OCI-LY3 (cell line): ENCODE results near the gene COPS6.

Experiments
- H2AFZ ChIP-seq: fragments of 200-600, 300-600 bp; shearing (Covaris generic); 2 replicates; pipeline ENCODE4 v1.6.0; 2014; ENCODE audit warnings: antibody characterized with exemption, low read depth, low read length
- H3K27ac ChIP-seq: fragments of 200-600, 300-600 bp; sonication (generic); 2 replicates; pipeline ENCODE4 v1.5.1; 2014; ENCODE audit warnings: mild to moderate bottlenecking, low read length, moderate library complexity, mixed read lengths
- H3K27me3 ChIP-seq: fragments of 200-600, 300-600 bp; sonication (generic); 2 replicates; pipeline ENCODE4 v1.6.1; 2014; ENCODE audit warnings: low read depth, low read length, mixed read lengths
- H3K36me3 ChIP-seq: fragments of 200-600, 300-600 bp; sonication (generic); replicated peaks from 2 replicates; pipeline ENCODE3; 2014; ENCODE audit warnings: low read depth, low read length, mixed read lengths
- H3K4me1 ChIP-seq: fragments of 300-600, 200-600 bp; sonication (generic); 2 replicates; pipeline ENCODE4 v1.6.1; 2014; ENCODE audit warnings: low read length, mixed read lengths
- H3K4me2 ChIP-seq: fragments of 200-600, 300-600 bp; sonication (generic); 2 replicates; pipeline ENCODE4 v1.6.1; 2014; ENCODE audit warnings: low read length, mixed read lengths
- H3K4me3 ChIP-seq: fragments of 300-600, 200-600 bp; sonication (generic); 2 replicates; pipeline ENCODE4 v1.5.1; 2014; ENCODE audit warnings: antibody characterized with exemption, mild to moderate bottlenecking, low read length, moderate library complexity
- H3K79me2 ChIP-seq: fragments of 300-600, 200-600 bp; shearing (Covaris generic); 2 replicates; pipeline ENCODE4 v1.6.1; 2014; ENCODE audit warnings: mild to moderate bottlenecking, low read length, mixed read lengths
- H3K9ac ChIP-seq: fragments of 300-600, 200-600 bp; shearing (Covaris generic); 2 replicates; pipeline ENCODE4 v1.6.0; 2014; ENCODE audit warnings: mild to moderate bottlenecking, low read length, moderate library complexity
- H3K9me3 ChIP-seq: fragments of 200-600, 300-600 bp; shearing (Covaris generic); 2 replicates; pipeline ENCODE4 v1.6.1; 2014; ENCODE audit warnings: low read length, mixed read lengths; ENCODE audit not compliant: insufficient read depth
- H4K20me1 ChIP-seq: fragments of 200-600, 300-600 bp; sonication (generic); 2 replicates; pipeline ENCODE4 v1.6.1; 2016; ENCODE audit warnings: low read length, mixed read lengths; ENCODE audit not compliant: insufficient read depth
- EZH2phosphoT487 ChIP-seq: fragments of 200-600 bp; shearing (Covaris generic); IDR thresholded peaks from 2 replicates; pipeline ENCODE4 v1.6.1; 2018; ENCODE audit warnings: antibody characterized with exemption, mixed run types, low read depth
- TF ChIP-seq, protein P1 (sequence below): fragments of 200-600, 300-600 bp; sonication (generic); IDR thresholded peaks from 2 replicates; pipeline ENCODE4 v1.5.1; 2014; ENCODE audit warnings: antibody characterized with exemption, low read length, low read depth

COPS6 gene

DNA sequence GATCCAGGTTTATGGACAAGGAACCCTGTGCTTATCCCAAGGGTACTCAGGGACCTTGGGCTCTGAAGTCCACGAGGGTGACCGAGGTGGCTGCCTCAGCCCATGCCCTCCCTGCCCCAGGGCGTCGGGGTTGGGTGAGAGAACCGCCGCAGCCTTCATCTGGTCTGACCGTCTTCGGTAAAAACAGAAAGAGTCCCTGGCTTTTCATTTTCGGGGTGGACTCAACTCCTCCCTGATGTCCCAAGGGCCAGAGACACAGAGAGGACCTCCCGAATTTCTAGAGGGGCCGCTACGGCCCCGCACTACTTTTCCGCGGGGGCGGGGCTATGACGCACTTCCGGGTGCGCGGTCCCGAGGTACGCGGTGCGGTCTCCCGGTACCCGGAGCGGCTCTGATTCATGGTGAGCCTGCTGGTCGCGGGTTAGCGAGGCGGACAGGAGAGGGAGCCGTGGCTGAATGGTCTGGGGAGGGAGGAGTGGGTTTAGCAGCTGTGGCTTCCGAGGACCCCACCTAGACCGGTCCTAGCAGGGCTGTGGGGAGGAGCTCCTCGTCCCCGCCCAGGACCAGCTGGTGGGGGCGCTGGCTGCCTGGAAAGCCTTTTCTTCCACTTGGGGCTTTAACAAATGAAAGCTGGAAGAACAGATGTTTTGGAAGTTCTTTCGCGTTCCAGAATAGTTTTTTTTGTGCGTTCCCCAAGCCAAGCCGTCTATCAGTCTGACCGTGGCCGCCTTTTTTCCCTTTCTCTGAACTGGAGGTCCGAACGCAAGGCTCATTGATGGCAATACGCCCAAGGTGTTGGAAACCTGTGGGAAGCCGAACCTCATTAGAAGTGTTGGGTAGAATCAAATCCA is 39.1 kb upstream of the COPS6 start, which contains the start of gene ZSCAN21:
ZSCAN21 (plus strand) TSS at position 334 of the 851 bp plus-strand sequence. CDS start 7,233 bp downstream, outside the sequence.
- peak within 1 kb of the TSS; percentile 95 for H3K4me3 ChIP-seq
- no peaks in the 10 kb centered on the region for H3K36me3 ChIP-seq
- peak within 1 kb of the TSS; percentile 41 for H3K27ac ChIP-seq
- no peak for TF ChIP-seq EZH2phosphoT487
- TF ChIP-seq, protein P1, sequence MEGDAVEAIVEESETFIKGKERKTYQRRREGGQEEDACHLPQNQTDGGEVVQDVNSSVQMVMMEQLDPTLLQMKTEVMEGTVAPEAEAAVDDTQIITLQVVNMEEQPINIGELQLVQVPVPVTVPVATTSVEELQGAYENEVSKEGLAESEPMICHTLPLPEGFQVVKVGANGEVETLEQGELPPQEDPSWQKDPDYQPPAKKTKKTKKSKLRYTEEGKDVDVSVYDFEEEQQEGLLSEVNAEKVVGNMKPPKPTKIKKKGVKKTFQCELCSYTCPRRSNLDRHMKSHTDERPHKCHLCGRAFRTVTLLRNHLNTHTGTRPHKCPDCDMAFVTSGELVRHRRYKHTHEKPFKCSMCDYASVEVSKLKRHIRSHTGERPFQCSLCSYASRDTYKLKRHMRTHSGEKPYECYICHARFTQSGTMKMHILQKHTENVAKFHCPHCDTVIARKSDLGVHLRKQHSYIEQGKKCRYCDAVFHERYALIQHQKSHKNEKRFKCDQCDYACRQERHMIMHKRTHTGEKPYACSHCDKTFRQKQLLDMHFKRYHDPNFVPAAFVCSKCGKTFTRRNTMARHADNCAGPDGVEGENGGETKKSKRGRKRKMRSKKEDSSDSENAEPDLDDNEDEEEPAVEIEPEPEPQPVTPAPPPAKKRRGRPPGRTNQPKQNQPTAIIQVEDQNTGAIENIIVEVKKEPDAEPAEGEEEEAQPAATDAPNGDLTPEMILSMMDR = peak; percentile 36; the same call in 1 of the 2 replicates
- no peaks in the 10 kb centered on the region for H4K20me1 ChIP-seq
- peaks cover 15% of the 10 kb centered on the region for H3K79me2 ChIP-seq
- H3K4me2 ChIP-seq = peak within 1 kb of the TSS; percentile 92
- H3K27me3 ChIP-seq = no peaks in the 10 kb centered on the region
- H3K4me1 ChIP-seq = peaks cover 10% of the 10 kb centered on the region
- H2AFZ ChIP-seq = peak within 1 kb of the TSS; percentile 92
- peak within 1 kb of the TSS; percentile 78 for H3K9ac ChIP-seq
- H3K9me3 ChIP-seq = no peaks in the 10 kb centered on the region

DNA sequence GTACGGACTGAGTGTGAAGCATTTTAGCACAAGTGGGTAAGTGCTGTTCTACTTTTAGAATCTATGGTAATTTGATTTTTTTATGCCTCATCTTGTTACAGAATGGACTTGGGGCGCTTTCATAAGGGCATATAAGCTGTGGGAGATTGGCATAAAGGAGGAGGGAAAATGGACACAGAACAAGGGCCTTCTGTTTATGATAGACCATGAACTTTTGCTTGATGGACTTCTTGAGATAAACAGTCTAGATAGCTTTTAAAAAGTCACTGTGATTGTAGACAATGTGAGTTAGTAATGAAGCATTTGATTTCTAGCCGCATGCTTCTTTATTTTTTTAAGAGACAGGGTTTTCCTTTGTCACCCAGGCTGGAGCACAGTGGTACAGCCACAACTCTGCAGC is 37.2 kb upstream of the COPS6 start:
- Histone ChIP-seq H3K9me3 (no peaks in the 10 kb centered on the region), H3K4me2 (no peak overlapping the region), H3K27me3 (no peaks in the 10 kb centered on the region), H4K20me1 (no peaks in the 10 kb centered on the region), H3K4me1 (peaks cover 10% of the 10 kb centered on the region), H3K27ac (no peak overlapping the region), H2AFZ (no peak overlapping the region), H3K9ac (no peak overlapping the region), H3K36me3 (no peaks in the 10 kb centered on the region), H3K79me2 (peaks cover 15% of the 10 kb centered on the region), H3K4me3 (no peak overlapping the region)
- TF ChIP-seq EZH2phosphoT487 = no peak
- TF ChIP-seq, protein P1 = no peak

DNA sequence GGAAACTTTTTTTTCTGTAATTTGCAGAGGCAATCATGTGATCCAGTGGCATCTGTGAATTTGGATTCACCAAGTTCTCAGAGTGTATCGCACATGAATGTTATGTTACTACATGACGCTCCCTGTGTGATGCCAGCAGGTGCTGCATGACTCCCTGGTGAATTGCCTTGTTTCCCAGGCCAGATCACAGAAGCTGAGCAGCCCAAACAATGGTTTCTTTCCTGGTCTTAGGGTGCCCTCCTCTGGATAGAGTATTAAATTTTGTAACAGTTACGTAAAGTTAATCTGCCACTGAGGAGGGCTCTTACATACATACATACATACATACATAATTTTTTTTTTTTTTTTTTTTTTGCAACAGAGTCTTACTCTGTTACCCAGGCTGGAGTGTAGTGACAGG is 35.6 kb upstream of the COPS6 start:
- no peaks in the 10 kb centered on the region for H4K20me1 ChIP-seq
- peaks cover 4% of the 10 kb centered on the region for H3K36me3 ChIP-seq
- peaks cover 15% of the 10 kb centered on the region for H3K79me2 ChIP-seq
- no peak overlapping the region for H3K27ac ChIP-seq
- H3K9me3 ChIP-seq = no peaks in the 10 kb centered on the region
- no peak for TF ChIP-seq EZH2phosphoT487
- TF ChIP-seq, protein P1 = peak; percentile 19
- H3K9ac ChIP-seq = no peak overlapping the region
- H3K4me1 ChIP-seq = peaks cover 10% of the 10 kb centered on the region
- H2AFZ ChIP-seq = no peak overlapping the region
- no peak overlapping the region for H3K4me2 ChIP-seq
- no peak overlapping the region for H3K4me3 ChIP-seq
- H3K27me3 ChIP-seq = no peaks in the 10 kb centered on the region

DNA sequence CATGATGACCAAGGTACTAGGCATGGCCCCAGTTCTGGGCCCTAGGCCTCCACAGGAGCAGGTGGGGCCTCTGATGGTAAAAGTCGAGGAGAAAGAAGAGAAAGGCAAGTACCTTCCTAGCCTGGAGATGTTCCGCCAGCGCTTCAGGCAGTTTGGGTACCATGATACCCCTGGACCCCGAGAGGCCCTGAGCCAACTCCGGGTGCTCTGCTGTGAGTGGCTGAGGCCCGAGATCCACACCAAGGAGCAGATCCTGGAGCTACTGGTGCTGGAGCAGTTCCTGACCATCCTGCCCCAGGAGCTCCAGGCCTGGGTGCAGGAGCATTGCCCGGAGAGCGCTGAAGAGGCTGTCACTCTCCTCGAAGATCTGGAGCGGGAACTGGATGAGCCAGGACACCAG is 31.8 kb upstream of the COPS6 start:
- no peak for TF ChIP-seq EZH2phosphoT487
- TF ChIP-seq, protein P1 = no peak
- H3K4me1 ChIP-seq = peaks cover 6% of the 10 kb centered on the region
- H2AFZ ChIP-seq = no peak overlapping the region
- H3K36me3 ChIP-seq = peaks cover 10% of the 10 kb centered on the region
- no peaks in the 10 kb centered on the region for H3K27me3 ChIP-seq
- H4K20me1 ChIP-seq = no peaks in the 10 kb centered on the region
- no peak overlapping the region for H3K27ac ChIP-seq
- H3K4me2 ChIP-seq = no peak overlapping the region
- no peak overlapping the region for H3K9ac ChIP-seq
- no peaks in the 10 kb centered on the region for H3K9me3 ChIP-seq
- 0 out of 2 replicates have a peak, but pooled peaks cover 3% of the 10 kb centered on the region for H3K79me2 ChIP-seq
- H3K4me3 ChIP-seq = no peak overlapping the region
